DND-41 (cell line): ENCODE results near the gene SND1.

Source experiments
- ATAC-seq: fragments of 200-7000 bp; cut with Tn5 transposase; 3 replicates; pipeline ENCODE4 v1.9.1; 2021; ENCODE audit warnings: low read depth; ENCODE audit not compliant: insufficient read depth
- DNase-seq: peaks from one replicate; pipeline ENCODE4 v3.0.0-alpha.2; 2020
- H2AFZ ChIP-seq: 2 replicates; pipeline ENCODE4 v1.6.0; 2012; ENCODE audit warnings: low read depth, low read length
- H3K27ac ChIP-seq: 2 replicates; pipeline ENCODE4 v1.5.1; 2012; ENCODE audit warnings: low read length, inconsistent platforms
- H3K27me3 ChIP-seq: fragments of 200-600 bp; sonication (generic); 2 replicates; pipeline ENCODE4 v1.6.0; 2012; ENCODE audit warnings: low read length, mild to moderate bottlenecking, inconsistent platforms; ENCODE audit not compliant: insufficient read depth, poor library complexity
- H3K36me3 ChIP-seq: 2 replicates; pipeline ENCODE4 v1.5.1; 2012; ENCODE audit warnings: low read length, inconsistent platforms; ENCODE audit not compliant: insufficient read depth
- H3K4me1 ChIP-seq: 2 replicates; pipeline ENCODE4 v1.5.1; 2012; ENCODE audit warnings: mild to moderate bottlenecking, low read length; ENCODE audit not compliant: insufficient read depth
- H3K4me2 ChIP-seq: 2 replicates; pipeline ENCODE4 v1.6.0; 2012; ENCODE audit warnings: mild to moderate bottlenecking, moderate library complexity, low read length, inconsistent platforms; ENCODE audit not compliant: insufficient read depth
- H3K4me3 ChIP-seq, 2 experiments: fragments of 200-600 bp in 1 of 2; shearing (Covaris generic) in 1 of 2; 2 replicates each; pipeline ENCODE4 v1.5.1; 2012 to 2016; ENCODE audit warnings: inconsistent platforms in 2 of 2, low read length in 2 of 2, mild to moderate bottlenecking in 2 of 2, low read depth in 1 of 2, moderate library complexity in 1 of 2
- H3K79me2 ChIP-seq: 2 replicates; pipeline ENCODE4 v1.6.0; 2012; ENCODE audit warnings: low read length, inconsistent platforms; ENCODE audit not compliant: insufficient read depth
- H3K9ac ChIP-seq: 2 replicates; pipeline ENCODE4 v1.6.0; 2012; ENCODE audit warnings: low read depth, mild to moderate bottlenecking, inconsistent platforms, low read length, moderate library complexity
- H3K9me3 ChIP-seq: 2 replicates; pipeline ENCODE4 v1.5.1; 2012; ENCODE audit warnings: low read length, moderate library complexity, mild to moderate bottlenecking, inconsistent platforms; ENCODE audit not compliant: insufficient read depth, severe bottlenecking
- H4K20me1 ChIP-seq: 2 replicates; pipeline ENCODE4 v1.6.0; 2012; ENCODE audit warnings: low read length; ENCODE audit not compliant: insufficient read depth
- CTCF ChIP-seq: IDR thresholded peaks from 2 replicates; pipeline ENCODE4 v1.5.1; 2012; ENCODE audit warnings: borderline replicate concordance, low read length, moderate library complexity, mild to moderate bottlenecking; ENCODE audit not compliant: poor library complexity, severe bottlenecking; ENCODE audit errors: extremely low read depth
- EZH2 ChIP-seq: IDR thresholded peaks from 3 replicates; pipeline ENCODE4 v1.6.1; 2012; ENCODE audit warnings: borderline replicate concordance, low read depth, mild to moderate bottlenecking, moderate library complexity, low read length, inconsistent platforms; ENCODE audit not compliant: severe bottlenecking

SND1 gene

GRCh38 chr7:128122576-128123290 lies 470.7 kb downstream of the SND1 start:
- Histone ChIP-seq H4K20me1 (no peaks in the 10 kb centered on the region), H3K27ac (no peak overlapping the region), H3K4me1 (no peaks in the 10 kb centered on the region), H3K79me2 (no peaks in the 10 kb centered on the region), H3K9ac (no peak overlapping the region), H3K27me3 (peaks cover 4% of the 10 kb centered on the region), H2AFZ (no peak overlapping the region), H3K36me3 (no peaks in the 10 kb centered on the region), H3K9me3 (no peaks in the 10 kb centered on the region), H3K4me3 (no peak overlapping the region), H3K4me2 (no peak overlapping the region)
- TF ChIP-seq EZH2: no peak
- TF ChIP-seq CTCF: no peak
- no peak for DNase-seq
- no peak for ATAC-seq

- DNase-seq (no peak), ATAC-seq (0 out of 3 replicates have a peak, but pooled peaks have one; percentile 27)
- H2AFZ ChIP-seq: no peak overlapping the region
- H3K27me3 ChIP-seq: peaks cover 6% of the 10 kb centered on the region
- H3K36me3 ChIP-seq: no peaks in the 10 kb centered on the region
- H4K20me1 ChIP-seq: no peaks in the 10 kb centered on the region
- no peak overlapping the region for H3K9ac ChIP-seq
- H3K4me2 ChIP-seq: no peak overlapping the region
- no peak overlapping the region for H3K27ac ChIP-seq
- no peak overlapping the region for H3K4me3 ChIP-seq
- H3K4me1 ChIP-seq: no peaks in the 10 kb centered on the region
- no peak for TF ChIP-seq EZH2
- no peak for TF ChIP-seq CTCF
- no peaks in the 10 kb centered on the region for H3K9me3 ChIP-seq
- no peaks in the 10 kb centered on the region for H3K79me2 ChIP-seq
Measured at GRCh38 chr7:128123291-128124037, 471.5 kb downstream of the SND1 start.

- no peaks in the 10 kb centered on the region for H3K9me3 ChIP-seq
- no peak overlapping the region for H3K9ac ChIP-seq
- DNase-seq: no peak
- H3K4me2 ChIP-seq: no peak overlapping the region
- H4K20me1 ChIP-seq: no peaks in the 10 kb centered on the region
- H3K27me3 ChIP-seq: peaks cover 12% of the 10 kb centered on the region
- H3K36me3 ChIP-seq: no peaks in the 10 kb centered on the region
- no peak overlapping the region for H3K27ac ChIP-seq
- no peak overlapping the region for H3K4me3 ChIP-seq
- H2AFZ ChIP-seq: no peak overlapping the region
- H3K79me2 ChIP-seq: no peaks in the 10 kb centered on the region
- no peak for ATAC-seq
- TF ChIP-seq EZH2: no peak
- TF ChIP-seq CTCF: no peak
- no peaks in the 10 kb centered on the region for H3K4me1 ChIP-seq
Measured at GRCh38 chr7:128124786-128125185, 472.8 kb downstream of the SND1 start.
